ENCODE data around the gene RUFY3.
"Not testable (repeated sequence)": the region's sequence is repeated elsewhere in the genome, so short reads cannot be mapped to it uniquely, and the experiment has no call there.

RUFY3 gene

GRCh38 chr4:70829015-70829414 is 107.3 kb downstream of the RUFY3 start:
- H3K4me1 Mint-ChIP-seq: no peaks in the 10 kb centered on the region

GRCh38 chr4:70829492-70829891 is 107.7 kb downstream of the RUFY3 start:
- H3K4me1 Mint-ChIP-seq: no peaks in the 10 kb centered on the region
- ATAC-seq: no peak
- no peaks in the 10 kb centered on the region for H3K9me3 Mint-ChIP-seq
- H3K27ac Mint-ChIP-seq: no peak overlapping the region
- H3K36me3 Mint-ChIP-seq: peaks cover 78% of the 10 kb centered on the region
- no peaks in the 10 kb centered on the region for H3K27me3 Mint-ChIP-seq
- H3K4me3 Mint-ChIP-seq: no peak overlapping the region

More at GRCh38 chr4:70829015-70829414, 107.3 kb downstream of the RUFY3 start:
- no peak overlapping the region for H3K4me3 Mint-ChIP-seq
- no peaks in the 10 kb centered on the region for H3K9me3 Mint-ChIP-seq
- no peak overlapping the region for H3K27ac Mint-ChIP-seq
- no peak for ATAC-seq
- H3K27me3 Mint-ChIP-seq: no peaks in the 10 kb centered on the region
- peaks cover 82% of the 10 kb centered on the region for H3K36me3 Mint-ChIP-seq

- no peak overlapping the region for H3K27ac Mint-ChIP-seq
- H3K36me3 Mint-ChIP-seq: peaks cover 78% of the 10 kb centered on the region
- no peak for ATAC-seq
- H3K4me1 Mint-ChIP-seq: no peaks in the 10 kb centered on the region
- H3K27me3 Mint-ChIP-seq: no peaks in the 10 kb centered on the region
- no peaks in the 10 kb centered on the region for H3K9me3 Mint-ChIP-seq
- no peak overlapping the region for H3K4me3 Mint-ChIP-seq
These were observed 108.3 kb downstream of the RUFY3 start for GRCh38 chr4:70830054-70830453.

- H3K4me1 Mint-ChIP-seq: peaks cover under 1% of the 10 kb centered on the region
- no peaks in the 10 kb centered on the region for H3K9me3 Mint-ChIP-seq
- H3K4me3 Mint-ChIP-seq: no peak overlapping the region
- peaks cover 66% of the 10 kb centered on the region for H3K36me3 Mint-ChIP-seq
- H3K27ac Mint-ChIP-seq: no peak overlapping the region
- no peaks in the 10 kb centered on the region for H3K27me3 Mint-ChIP-seq
- ATAC-seq: no peak
These were observed 109.5 kb downstream of the RUFY3 start for GRCh38 chr4:70831293-70831692.

- Mint-ChIP-seq H3K27ac (no peak overlapping the region), H3K27me3 (no peaks in the 10 kb centered on the region), H3K4me1 (peaks cover 10% of the 10 kb centered on the region), H3K36me3 (peaks cover 55% of the 10 kb centered on the region), H3K4me3 (no peak overlapping the region), H3K9me3 (no peaks in the 10 kb centered on the region)
- ATAC-seq: no peak
These were observed 111.9 kb downstream of the RUFY3 start for GRCh38 chr4:70833675-70834074.

DNA sequence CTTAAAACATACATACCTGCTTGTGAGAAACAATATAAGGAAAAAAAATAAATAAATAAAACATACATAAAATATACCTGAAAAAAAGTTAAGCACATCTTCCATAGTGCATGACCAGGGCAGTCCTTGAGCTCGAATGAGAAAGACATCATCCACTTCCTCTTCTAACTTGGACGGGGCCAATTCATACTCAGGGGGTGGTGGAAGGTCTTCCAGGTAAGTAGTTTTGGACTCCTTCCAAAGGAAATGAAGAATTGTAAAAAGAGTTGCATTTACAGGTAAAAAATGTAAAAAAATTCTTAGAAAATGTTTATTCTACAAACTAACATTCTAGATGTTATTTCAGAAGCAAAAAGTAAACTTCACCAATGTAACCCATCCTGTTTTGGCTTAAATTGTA is 114.3 kb downstream of the RUFY3 start:
- Mint-ChIP-seq H3K4me3 (peak overlapping the region; percentile 29), H3K4me1 (peaks cover 15% of the 10 kb centered on the region), H3K27ac (no peak overlapping the region)

GRCh38 chr4:70838204-70838603 is 116.4 kb downstream of the RUFY3 start:
- Mint-ChIP-seq H3K4me3 (peak overlapping the region; percentile 87), H3K4me1 (peaks cover 36% of the 10 kb centered on the region), H3K27ac (peak overlapping the region; percentile 92), H3K27me3 (no peaks in the 10 kb centered on the region), H3K36me3 (peaks cover 18% of the 10 kb centered on the region), H3K9me3 (no peaks in the 10 kb centered on the region)
- ATAC-seq: no peak

More for the DNA sequence above, 114.3 kb downstream of the RUFY3 start:
- H3K27me3 Mint-ChIP-seq: no peaks in the 10 kb centered on the region
- no peak for ATAC-seq
- H3K9me3 Mint-ChIP-seq: no peaks in the 10 kb centered on the region
- H3K36me3 Mint-ChIP-seq: peaks cover 36% of the 10 kb centered on the region

DNA sequence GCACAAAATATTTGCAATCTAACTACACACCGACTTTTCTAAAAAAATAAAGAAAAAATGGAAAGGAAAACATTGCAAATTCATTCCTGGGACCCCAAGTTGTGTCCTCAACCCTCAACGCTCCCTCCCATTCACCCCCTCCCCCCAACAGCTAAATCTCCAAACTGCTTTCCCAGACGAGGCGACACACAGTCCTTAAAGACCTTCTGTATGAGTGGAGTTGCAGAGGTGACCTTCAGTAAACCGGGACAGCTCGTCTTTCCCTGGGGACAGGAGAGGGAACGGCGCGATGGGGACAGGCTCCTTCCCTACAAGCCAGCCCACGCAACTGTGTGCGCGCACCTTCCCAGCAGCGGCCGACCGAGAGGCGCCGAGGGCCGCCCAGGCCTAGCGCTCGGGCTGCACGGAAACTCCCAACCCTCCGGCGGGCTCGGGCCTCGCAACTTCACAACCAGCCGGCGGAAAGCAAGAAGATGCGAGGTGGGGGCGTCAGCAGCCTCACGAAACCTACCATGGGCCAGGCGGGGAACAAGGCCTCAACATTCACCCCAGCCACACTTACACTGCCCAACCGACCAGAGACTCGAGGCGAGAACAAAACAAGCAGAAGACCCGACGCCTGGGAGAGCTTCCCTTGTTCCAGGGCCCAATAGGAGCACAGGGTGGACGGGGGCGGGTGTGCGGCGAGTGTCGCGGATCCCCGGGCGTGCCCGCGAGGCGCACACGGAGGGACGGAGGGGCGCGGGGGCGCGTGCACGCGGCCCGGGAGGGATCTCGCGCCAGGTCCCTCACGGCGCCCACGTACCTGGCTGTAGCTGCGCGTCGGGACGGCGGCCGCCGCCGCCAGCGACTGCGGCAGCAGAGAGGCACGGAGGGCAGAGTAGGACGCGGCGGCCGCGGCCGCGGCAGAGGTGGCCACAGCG is 117.2 kb downstream of the RUFY3 start:
- peak; percentile 64 for ATAC-seq
- Mint-ChIP-seq H3K4me3 (peak overlapping the region; percentile 87), H3K9me3 (no peaks in the 10 kb centered on the region), H3K27ac (peak overlapping the region; percentile 92), H3K4me1 (peaks cover 43% of the 10 kb centered on the region), H3K27me3 (no peaks in the 10 kb centered on the region), H3K36me3 (peaks cover 14% of the 10 kb centered on the region)

DNA sequence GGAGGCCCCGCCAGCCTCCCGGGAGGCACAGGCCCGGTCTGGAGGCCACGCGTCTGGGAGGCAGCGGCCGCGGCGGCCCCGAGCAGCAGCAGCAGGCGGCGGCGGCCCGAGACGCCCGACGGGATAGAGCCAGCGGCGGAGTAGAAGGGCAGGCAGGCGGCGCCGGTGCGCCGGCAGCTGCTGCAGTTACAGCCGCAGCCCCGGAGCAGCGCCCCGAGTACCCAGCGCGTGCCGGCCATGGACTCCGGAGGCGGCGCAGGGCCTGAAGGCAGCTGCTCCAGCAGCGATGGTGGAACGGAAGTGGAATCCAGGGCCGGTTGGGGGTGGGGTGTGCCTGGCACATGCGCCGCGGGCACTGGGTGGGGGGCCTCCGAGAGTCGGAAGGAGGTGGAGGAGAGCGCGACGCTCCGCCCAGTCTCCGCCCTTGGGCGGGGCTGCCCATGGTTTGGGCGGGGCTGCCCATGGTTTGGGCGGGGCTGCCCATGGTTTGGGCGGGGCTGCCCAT is 117.9 kb downstream of the RUFY3 start, which contains the start of gene GRSF1:
TSS of gene GRSF1 (minus strand) at position 302 of the 505 bp plus-strand sequence. CDS start at position 239, 63 bp downstream.
- Mint-ChIP-seq H3K9me3 (no peaks in the 10 kb centered on the region), H3K27me3 (no peaks in the 10 kb centered on the region), H3K36me3 (peaks cover 13% of the 10 kb centered on the region), H3K4me3 (peak within 1 kb of the TSS; percentile 87), H3K4me1 (peaks cover 51% of the 10 kb centered on the region), H3K27ac (peak within 1 kb of the TSS; percentile 96)
- peak; percentile 87 for ATAC-seq

DNA sequence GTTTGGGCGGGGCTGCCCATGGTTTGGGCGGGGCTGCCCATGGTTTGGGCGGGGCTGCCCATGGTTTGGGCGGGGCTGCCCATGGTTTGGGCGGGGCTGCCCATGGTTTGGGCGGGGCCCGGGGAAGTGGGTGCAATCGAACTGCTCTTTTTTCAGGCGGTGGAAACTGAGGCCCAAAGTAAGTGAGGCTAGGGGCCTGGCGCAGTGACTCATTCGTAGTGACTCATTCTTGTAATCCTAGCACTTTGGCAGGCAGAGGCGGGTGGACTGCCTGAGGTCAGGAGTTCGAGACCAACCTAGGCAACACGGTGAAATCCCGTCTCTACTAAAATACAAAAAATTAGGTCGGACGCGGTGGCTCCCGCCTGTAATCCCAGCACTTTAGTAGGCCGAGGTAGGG is 118.4 kb downstream of the RUFY3 start:
- Mint-ChIP-seq H3K27ac (peak overlapping the region; percentile 92), H3K4me1 (peaks cover 56% of the 10 kb centered on the region), H3K4me3 (peak overlapping the region; percentile 31)
- not testable (repeated sequence) for H3K36me3 Mint-ChIP-seq, H3K27me3 Mint-ChIP-seq, ATAC-seq, H3K9me3 Mint-ChIP-seq

GRCh38 chr4:70840631-70841030 is 118.9 kb downstream of the RUFY3 start:
- not testable (repeated sequence) for H3K36me3 Mint-ChIP-seq, ATAC-seq, H3K4me3 Mint-ChIP-seq, H3K9me3 Mint-ChIP-seq, H3K27me3 Mint-ChIP-seq
- H3K27ac Mint-ChIP-seq: peak overlapping the region; percentile 96
- H3K4me1 Mint-ChIP-seq: peaks cover 56% of the 10 kb centered on the region

DNA sequence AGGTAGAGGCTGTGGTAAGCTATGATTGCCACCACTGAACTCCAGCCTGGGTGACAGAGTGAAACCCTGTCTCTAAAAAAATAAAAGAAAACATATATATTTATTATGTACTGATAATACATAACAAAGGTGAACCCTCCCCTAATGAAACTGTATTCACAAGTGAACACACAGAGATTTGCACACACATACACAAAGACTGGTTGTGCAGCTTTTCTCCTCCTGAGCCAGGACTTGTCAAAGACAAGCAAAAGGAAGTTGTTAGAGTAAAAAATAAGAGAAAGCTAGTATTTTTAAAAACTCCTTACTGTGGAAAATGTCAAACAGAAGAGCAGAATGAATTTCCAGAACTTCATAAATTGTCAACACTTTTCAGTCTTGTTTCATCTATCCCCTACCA is 119.4 kb downstream of the RUFY3 start:
- H3K4me3 Mint-ChIP-seq: no peak overlapping the region
- no peak for ATAC-seq
- H3K27me3 Mint-ChIP-seq: no peaks in the 10 kb centered on the region
- H3K9me3 Mint-ChIP-seq: no peaks in the 10 kb centered on the region
- peaks cover 57% of the 10 kb centered on the region for H3K4me1 Mint-ChIP-seq
- H3K36me3 Mint-ChIP-seq: peaks cover 8% of the 10 kb centered on the region
- peak overlapping the region; percentile 96 for H3K27ac Mint-ChIP-seq

GRCh38 chr4:70841951-70842350 is 120.2 kb downstream of the RUFY3 start:
- H3K4me3 Mint-ChIP-seq: peak overlapping the region; percentile 59
- H3K4me1 Mint-ChIP-seq: peaks cover 57% of the 10 kb centered on the region
- H3K27me3 Mint-ChIP-seq: no peaks in the 10 kb centered on the region
- no peak for ATAC-seq
- H3K9me3 Mint-ChIP-seq: no peaks in the 10 kb centered on the region
- H3K36me3 Mint-ChIP-seq: peaks cover under 1% of the 10 kb centered on the region
- peak overlapping the region; percentile 96 for H3K27ac Mint-ChIP-seq

GRCh38 chr4:70842761-70843435 is 121.1 kb downstream of the RUFY3 start:
- Mint-ChIP-seq H3K4me1 (peaks cover 57% of the 10 kb centered on the region), H3K36me3 (no peaks in the 10 kb centered on the region), H3K9me3 (no peaks in the 10 kb centered on the region), H3K27me3 (no peaks in the 10 kb centered on the region), H3K27ac (peak overlapping the region; percentile 96), H3K4me3 (peak overlapping the region; percentile 59)
- peak; percentile 61 for ATAC-seq

- peak overlapping the region; percentile 53 for H3K4me3 Mint-ChIP-seq
- ATAC-seq: peak; percentile 73
These were observed 122.4 kb downstream of the RUFY3 start for GRCh38 chr4:70844180-70844579.

More at GRCh38 chr4:70844180-70844579, 122.4 kb downstream of the RUFY3 start:
- H3K4me1 Mint-ChIP-seq: peaks cover 57% of the 10 kb centered on the region
- no peaks in the 10 kb centered on the region for H3K9me3 Mint-ChIP-seq
- no peaks in the 10 kb centered on the region for H3K27me3 Mint-ChIP-seq
- H3K36me3 Mint-ChIP-seq: no peaks in the 10 kb centered on the region
- peak overlapping the region; percentile 96 for H3K27ac Mint-ChIP-seq

All from stimulated activated memory B cell treated with anti-CD40 and anti-IgM and Interleukin-4, amounts not matched to agents 10 μg/mL and 1 μg/mL and 100 μg/mL, for 72 hours (primary cell).